Psoas muscle (tissue), 8 donors: ENCODE measurements around the gene KIF13A. TPM values are rescaled to one million over a fixed set of nuclear protein-coding genes. Genes with fewer than 3 reads are reported as not detected.
A peak's percentile ranks its signal among the peaks of the same experiment; 100 is the strongest.

Experiments
- ATAC-seq, 4 donors: fragments of 200-7000 bp; cut with Tn5 transposase; one replicate each; pipeline ENCODE4 v1.9.1; 2020; ENCODE audit warnings: moderate library complexity in 3 of 4, mild to moderate bottlenecking in 2 of 4
- DNase-seq, 2 donors: peaks; one replicate each; pipeline ENCODE4 v3.0.0-alpha.2; 2020
- H3K27ac ChIP-seq: fragments of 200-600 bp; one replicate; pipeline ENCODE4 v1.8.0; 2022
- H3K27me3 ChIP-seq, 3 donors: fragments of 200-600 bp in 1 of 3; one replicate each; pipeline versions ENCODE4 v1.6.1 to v1.8.0; 2013 to 2022; ENCODE audit warnings: low read length in 2 of 3, mild to moderate bottlenecking in 2 of 3, moderate library complexity in 1 of 3; ENCODE audit not compliant: insufficient read depth in 3 of 3
- H3K36me3 ChIP-seq, 2 donors: fragments of 200-600 bp in 1 of 2; one replicate each; pipeline versions ENCODE4 v1.6.1 to v1.8.0; 2013 to 2022; ENCODE audit warnings: low read depth in 1 of 2, mild to moderate bottlenecking in 1 of 2, moderate library complexity in 1 of 2; ENCODE audit not compliant: insufficient read depth in 1 of 2
- H3K4me1 ChIP-seq: fragments of 200-600 bp; one replicate; pipeline ENCODE4 v1.8.0; 2022
- H3K4me3 ChIP-seq: fragments of 200-600 bp; one replicate; pipeline ENCODE4 v1.8.0; 2022; ENCODE audit warnings: mild to moderate bottlenecking
- H3K9me3 ChIP-seq: fragments of 200-600 bp; one replicate; pipeline ENCODE4 v1.8.0; 2022
- WGBS, 3 donors: extraction: QIAGEN DNeasy Blood & Tissue Kit; methylation state at CpG; one replicate each; pipeline versions ENCODE4 v1.1.6 to v1.1.7; 2013; 5-methylcytosine and 5-hydroxymethylcytosine counted together
- intact Hi-C, 2 donors: fragments of 100-400 bp; cut with DNase I; formaldehyde crosslinking; loops; one replicate each; pipeline versions ENCODE4 v1.11.0 to v1.14.2; 2022
- polyA plus RNA-seq, 3 donors: library from polyadenylated mRNA; stranded (reverse); fragments of 200-250 nt; gene quantifications; one replicate each; pipeline ENCODE4 v1.2.3, GENCODE V29; 2013
- total RNA-seq, 4 donors: library from RNA; stranded (reverse); fragmentation: NEBNext Ultra II Directional in 2 of 4; extraction: Animal tissue kit (Norgen Biotek cat#: 25700) in 2 of 4; gene quantifications; one replicate each; pipeline versions ENCODE4 v1.2.1 to v1.2.4, GENCODE V29; 2021 to 2023
- TF ChIP-seq, protein P1 (sequence below): fragments of 200-600 bp; IDR thresholded peaks from one replicate; pipeline ENCODE4 v1.8.0; 2022; ENCODE audit warnings: antibody characterized with exemption
- donor health status: healthy with polysubstance abuse.
- donor health status: DM: no; HTN: no; CAD: no; lungs with moderate emphysema.
- donor health status: Bipolar disorder and iron deficiency.
- donor health status: healthy.
- donor health status: DM: yes; HTN: yes; CAD: no.
- donor health status: DM: no; HTN: no; CAD: no.
- donor health status: DM: no; HTN: no; CAD: no.
- donor health status: DM: yes; HTN: yes; CAD: no.

KIF13A gene
- total and polyA plus RNA-seq, 7 donors: 17.0 to 80.2 (median 70.4) TPM

DNA sequence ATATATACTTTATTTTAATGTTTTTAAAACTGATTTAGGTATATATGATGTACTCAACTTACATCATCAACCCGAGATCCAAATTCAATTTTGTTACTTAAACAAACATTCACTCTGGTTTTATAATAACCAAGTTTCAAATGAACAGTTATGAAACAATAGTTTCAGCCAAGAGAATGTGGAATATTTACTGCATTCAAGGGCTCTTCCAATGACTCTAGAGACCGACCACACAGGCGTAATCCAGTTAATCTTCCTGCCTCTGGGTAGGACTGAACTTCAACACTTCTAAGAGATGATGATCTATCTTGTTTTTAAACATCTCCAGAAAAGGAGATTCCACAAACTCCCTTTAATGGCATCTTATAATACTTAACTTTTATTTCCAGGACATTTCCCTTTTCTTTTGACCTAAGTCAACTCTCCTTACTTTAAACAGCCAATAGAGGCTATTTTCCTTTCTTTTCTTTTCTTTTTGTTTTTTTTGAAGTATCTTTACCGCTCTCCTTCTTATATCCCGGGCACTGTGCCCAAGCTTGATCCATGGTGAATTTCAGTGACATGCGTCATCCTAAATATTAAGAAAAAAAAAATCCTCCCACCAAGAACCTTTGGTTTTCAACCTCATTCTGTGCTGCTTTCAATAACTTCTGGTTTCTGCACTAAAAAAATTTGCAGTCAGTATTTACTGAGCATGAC is 110.1 kb downstream of the KIF13A start:
- Histone ChIP-seq H3K9me3 (no peaks in the 10 kb centered on the region), H3K27me3 (no peaks in the 10 kb centered on the region), H3K4me3 (no peak overlapping the region), H3K27ac (no peak overlapping the region), H3K36me3 (no peaks in the 10 kb centered on the region), H3K4me1 (peaks cover 44% of the 10 kb centered on the region)
- TF ChIP-seq, protein P1, sequence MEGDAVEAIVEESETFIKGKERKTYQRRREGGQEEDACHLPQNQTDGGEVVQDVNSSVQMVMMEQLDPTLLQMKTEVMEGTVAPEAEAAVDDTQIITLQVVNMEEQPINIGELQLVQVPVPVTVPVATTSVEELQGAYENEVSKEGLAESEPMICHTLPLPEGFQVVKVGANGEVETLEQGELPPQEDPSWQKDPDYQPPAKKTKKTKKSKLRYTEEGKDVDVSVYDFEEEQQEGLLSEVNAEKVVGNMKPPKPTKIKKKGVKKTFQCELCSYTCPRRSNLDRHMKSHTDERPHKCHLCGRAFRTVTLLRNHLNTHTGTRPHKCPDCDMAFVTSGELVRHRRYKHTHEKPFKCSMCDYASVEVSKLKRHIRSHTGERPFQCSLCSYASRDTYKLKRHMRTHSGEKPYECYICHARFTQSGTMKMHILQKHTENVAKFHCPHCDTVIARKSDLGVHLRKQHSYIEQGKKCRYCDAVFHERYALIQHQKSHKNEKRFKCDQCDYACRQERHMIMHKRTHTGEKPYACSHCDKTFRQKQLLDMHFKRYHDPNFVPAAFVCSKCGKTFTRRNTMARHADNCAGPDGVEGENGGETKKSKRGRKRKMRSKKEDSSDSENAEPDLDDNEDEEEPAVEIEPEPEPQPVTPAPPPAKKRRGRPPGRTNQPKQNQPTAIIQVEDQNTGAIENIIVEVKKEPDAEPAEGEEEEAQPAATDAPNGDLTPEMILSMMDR: no peak
- DNase-seq (no peak), ATAC-seq (no peak)
- 74 to 77% (median 75%) methylated on average over 6 of the region's 6 CpGs for WGBS, 3 donors
- intact Hi-C loops: no loop called here

DNA sequence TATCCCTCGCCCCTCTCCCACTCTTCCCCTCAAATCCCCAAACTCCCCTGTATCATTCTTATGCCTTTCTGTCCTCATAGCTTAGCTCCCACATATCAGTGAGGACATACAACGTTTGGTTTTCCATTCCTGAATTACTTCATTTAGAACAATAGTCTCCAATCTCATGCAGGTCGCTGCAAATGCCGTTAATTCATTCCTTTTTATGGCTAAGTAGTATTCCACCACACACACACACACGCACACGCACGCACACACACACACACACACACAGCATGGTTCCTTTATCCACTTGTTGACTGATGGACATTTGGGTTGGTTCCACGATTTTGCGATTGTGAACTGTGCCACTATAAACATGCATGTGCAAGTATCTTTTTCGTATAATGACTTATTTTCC is 112.7 kb downstream of the KIF13A start:
- Histone ChIP-seq H3K4me3 (no peak overlapping the region), H3K4me1 (peaks cover 29% of the 10 kb centered on the region), H3K27me3 (no peaks in the 10 kb centered on the region), H3K36me3 (no peaks in the 10 kb centered on the region), H3K9me3 (no peaks in the 10 kb centered on the region), H3K27ac (no peak overlapping the region)
- TF ChIP-seq, protein P1: no peak
- intact Hi-C loops: loop anchor here in 1 of 2 donors (5.0 kb wide), 1 partner anchor 113 kb away; the partner anchor contains the start of gene KIF13A
- ATAC-seq: no peak
- WGBS, 3 donors: 83% methylated on average over 10 of the region's 10 CpGs
- no peak for DNase-seq

DNA sequence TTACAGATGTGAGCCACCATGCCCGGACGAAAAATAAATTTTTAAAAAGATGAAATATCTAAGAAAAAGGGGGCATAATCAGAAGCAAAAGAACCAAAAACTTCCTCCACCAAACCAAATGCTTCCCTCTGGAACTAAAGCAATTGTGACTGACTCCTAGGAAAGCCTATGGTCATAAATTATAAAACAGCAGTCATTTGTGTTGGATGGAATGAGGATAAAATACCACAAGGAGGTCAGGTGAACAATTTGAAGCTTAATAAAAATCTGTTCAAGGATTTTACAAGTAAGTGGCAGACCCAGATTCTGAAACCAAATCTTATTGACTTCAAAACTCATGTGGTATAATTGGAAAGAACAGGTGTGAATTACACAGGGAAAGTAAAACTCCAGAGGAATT is 114.5 kb downstream of the KIF13A start:
- 73 to 98% (median 82%) methylated on average over 2 of the region's 2 CpGs for WGBS, 3 donors
- TF ChIP-seq, protein P1: no peak
- no peaks in the 10 kb centered on the region for H3K36me3 ChIP-seq
- no peak overlapping the region for H3K27ac ChIP-seq
- peaks cover 30% of the 10 kb centered on the region for H3K4me1 ChIP-seq
- no peak for DNase-seq
- no peak for ATAC-seq
- H3K27me3 ChIP-seq: no peaks in the 10 kb centered on the region
- no peaks in the 10 kb centered on the region for H3K9me3 ChIP-seq
- no peak overlapping the region for H3K4me3 ChIP-seq
- intact Hi-C loops: loop anchor here in 1 of 2 donors (5.0 kb wide), 1 partner anchor 114 kb away; the partner anchor contains the start of gene KIF13A

DNA sequence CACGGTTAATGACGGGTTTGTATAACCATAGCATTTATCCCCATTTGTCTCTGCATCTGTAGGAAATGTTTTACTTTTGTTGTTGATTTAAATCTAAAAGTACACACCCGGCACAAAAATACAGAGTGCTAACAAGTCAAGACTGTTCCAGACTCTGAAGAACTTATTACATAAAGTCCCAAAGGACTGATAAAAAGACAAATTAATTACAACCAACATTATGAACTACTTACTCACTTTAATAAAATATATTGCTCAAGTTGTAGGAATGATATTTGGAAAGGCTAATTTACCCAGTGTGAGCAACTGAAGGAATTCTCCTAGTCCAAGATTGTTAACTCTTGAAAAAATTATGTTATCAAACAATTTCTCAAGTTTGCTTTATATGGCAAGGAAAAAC is 115.6 kb downstream of the KIF13A start:
- TF ChIP-seq, protein P1: no peak
- Histone ChIP-seq H3K27ac (no peak overlapping the region), H3K4me1 (peaks cover 40% of the 10 kb centered on the region), H3K4me3 (no peak overlapping the region), H3K9me3 (no peaks in the 10 kb centered on the region), H3K36me3 (no peaks in the 10 kb centered on the region), H3K27me3 (no peaks in the 10 kb centered on the region)
- 89 to 96% (median 92%) methylated on average over 3 of the region's 3 CpGs for WGBS, 3 donors
- ATAC-seq (no peak), DNase-seq (no peak)
- intact Hi-C loops: loop anchor here in 1 of 2 donors (5.0 kb wide), 1 partner anchor 115 kb away; the partner anchor contains the start of gene KIF13A

DNA sequence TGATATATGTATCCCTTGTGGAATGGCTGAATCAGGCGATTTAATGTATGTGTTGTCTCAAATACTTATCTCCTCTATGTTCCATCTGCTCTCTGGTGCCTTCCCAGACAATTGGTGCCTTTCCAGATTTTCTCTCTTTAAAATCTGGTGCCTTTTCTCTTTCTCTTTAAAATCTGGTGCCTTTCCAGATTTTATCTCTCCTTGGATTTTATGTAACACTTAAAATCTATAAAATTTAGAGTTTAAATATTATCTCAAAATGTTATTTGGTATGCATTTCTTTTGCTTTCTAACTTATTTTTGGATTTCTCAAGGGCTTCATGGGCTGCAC is 116.3 kb downstream of the KIF13A start:
- Histone ChIP-seq H3K27ac (peak overlapping the region; percentile 3), H3K36me3 (no peaks in the 10 kb centered on the region), H3K4me3 (no peak overlapping the region), H3K27me3 (no peaks in the 10 kb centered on the region), H3K9me3 (no peaks in the 10 kb centered on the region), H3K4me1 (peaks cover 37% of the 10 kb centered on the region)
- 83 to 88% (median 87%) methylated on average over 1 of the region's 1 CpG for WGBS, 3 donors
- intact Hi-C loops: loop anchor here in 1 of 2 donors (5.0 kb wide), 1 partner anchor 116 kb away; the partner anchor contains the start of gene KIF13A
- no peak for DNase-seq
- TF ChIP-seq, protein P1: no peak
- ATAC-seq: no peak
